HCT116 (cell line): Measurements from ENCODE around the gene XKR8. TPM values are rescaled to one million over a fixed set of nuclear protein-coding genes. Genes with fewer than 3 reads are reported as not detected.

ENCODE experiments used
- ATAC-seq: fragments of 200-7000 bp; cut with Tn5 transposase; 2 replicates; pipeline ENCODE4 v1.9.1; 2020; ENCODE audit warnings: mild to moderate bottlenecking, moderate library complexity
- BruUV-seq: library from RNA; stranded (reverse); fragments of 400-500 nt; replicated peaks from 2 replicates; lab custom pipeline; 2021; lab: Mats Ljungman, UMichigan
- CTCF ChIA-PET: fragments of 300-600 bp; sonication (Branson Sonifier 250); formaldehyde crosslinking; loops from one replicate; lab custom pipeline; 2021; ENCODE audit warnings: antibody characterized with exemption; lab: Charles Lee
- POLR2A ChIA-PET: fragments of 300-600, 350-600 bp; sonication (Branson Sonifier 250); formaldehyde crosslinking; loops from one replicate; lab custom pipeline; 2021; ENCODE audit warnings: antibody characterized with exemption; lab: Charles Lee
- RAD21 ChIA-PET, 2 experiments: fragments of 300-600 bp; sonication (Branson Sonifier 250); formaldehyde crosslinking; loops; one replicate each; lab custom pipeline; 2023; ENCODE audit warnings: low total read pairs in 2 of 2; ENCODE audit not compliant: uncharacterized antibody in 2 of 2, unreplicated experiment in 2 of 2, low non-redundant PET in 1 of 2; lab: Charles Lee
- DNase-seq: peaks from one replicate; pipeline ENCODE4 v3.0.0-alpha.2; 2010; ENCODE audit warnings: low read depth, low spot score
- H2AFZ ChIP-seq: fragments of 200-600 bp; shearing (Covaris generic), sonication (generic); 2 replicates; pipeline ENCODE4 v1.6.1; 2017; ENCODE audit warnings: low read depth, mixed run types, mixed read lengths, antibody characterized with exemption, low read length; ENCODE audit not compliant: poor library complexity, severe bottlenecking
- H3K27ac ChIP-seq: 2 replicates; pipeline ENCODE4 v1.5.1; 2012; ENCODE audit warnings: low read depth, low read length
- H3K27me3 ChIP-seq: fragments of 200-600 bp; sonication (generic); 2 replicates; pipeline ENCODE4 v1.6.1; 2016; ENCODE audit warnings: mixed run types, low read length, mixed read lengths; ENCODE audit not compliant: insufficient read depth
- H3K36me3 ChIP-seq, 2 experiments: fragments of 200-500 bp in 1 of 2; fragments of 200-600 bp in 1 of 2; sonication (Bioruptor generic) in 1 of 2; sonication (generic) in 1 of 2; 2 replicates each; pipeline versions ENCODE4 v1.5.1 to v1.6.1; 2014 to 2016; ENCODE audit warnings: low read length in 2 of 2, inconsistent platforms in 1 of 2, mixed read lengths in 1 of 2, mixed run types in 1 of 2; ENCODE audit not compliant: insufficient read depth in 2 of 2, control insufficient read depth in 1 of 2
- H3K4me1 ChIP-seq, 2 experiments: fragments of 200-600 bp in 1 of 2; sonication (generic) in 1 of 2; 2 replicates each; pipeline versions ENCODE4 v1.5.1 to v1.6.1; 2012 to 2017; ENCODE audit warnings: low read length in 2 of 2, inconsistent platforms in 1 of 2, mild to moderate bottlenecking in 1 of 2, mixed read lengths in 1 of 2, mixed run types in 1 of 2, moderate library complexity in 1 of 2; ENCODE audit not compliant: insufficient read depth in 2 of 2, control insufficient read depth in 1 of 2
- H3K4me2 ChIP-seq: fragments of 200-600 bp; sonication (generic); 2 replicates; pipeline ENCODE4 v1.6.1; 2017; ENCODE audit warnings: mixed run types, low read length, mixed read lengths
- H3K4me3 ChIP-seq, 2 experiments: fragments of 200-600 bp in 1 of 2; sonication (generic) in 1 of 2; replicated peaks in 1 of 2; 2 replicates each; pipeline ENCODE4 v1.5.1; 2011 to 2016; ENCODE audit warnings: low read length in 2 of 2, control low read depth in 1 of 2, low read depth in 1 of 2, mild to moderate bottlenecking in 1 of 2, mixed read lengths in 1 of 2, mixed run types in 1 of 2
- H3K79me2 ChIP-seq: fragments of 200-600 bp; sonication (generic); 2 replicates; pipeline ENCODE4 v1.6.1; 2017; ENCODE audit warnings: mild to moderate bottlenecking, mixed run types, low read length, moderate library complexity, mixed read lengths; ENCODE audit not compliant: insufficient read depth
- H3K9ac ChIP-seq: fragments of 200-600 bp; sonication (generic); 2 replicates; pipeline ENCODE4 v1.6.1; 2016; ENCODE audit warnings: low read length, mixed read lengths
- H3K9me2 ChIP-seq: fragments of 200-600 bp; sonication (generic), shearing (Covaris generic); 2 replicates; pipeline ENCODE4 v1.6.1; 2017; ENCODE audit warnings: mixed run types, mild to moderate bottlenecking, moderate library complexity; ENCODE audit not compliant: insufficient read depth
- H3K9me3 ChIP-seq, 2 experiments: fragments of 200-500 bp in 1 of 2; fragments of 200-600 bp in 1 of 2; sonication (Bioruptor generic) in 1 of 2; sonication (generic) in 1 of 2; 2 replicates each; pipeline ENCODE4 v1.6.1; 2014 to 2017; ENCODE audit warnings: low read length in 2 of 2, mixed read lengths in 2 of 2, inconsistent platforms in 1 of 2, low read depth in 1 of 2, mild to moderate bottlenecking in 1 of 2, mixed run types in 1 of 2, moderate library complexity in 1 of 2; ENCODE audit not compliant: control insufficient read depth in 1 of 2, insufficient read depth in 1 of 2
- H4K20me1 ChIP-seq: fragments of 200-600 bp; sonication (generic), shearing (Covaris generic); 2 replicates; pipeline ENCODE4 v1.6.1; 2017; ENCODE audit warnings: mixed run types, mild to moderate bottlenecking, moderate library complexity; ENCODE audit not compliant: insufficient read depth
- EZH2 ChIP-seq: fragments of 200-600 bp; sonication (generic); IDR thresholded peaks from 2 replicates; pipeline ENCODE4 v1.6.1; 2017; ENCODE audit warnings: antibody characterized with exemption, mixed run types
- JUND ChIP-seq: IDR thresholded peaks from 2 replicates; pipeline ENCODE4 v1.6.1; 2012
- POLR2A ChIP-seq: IDR thresholded peaks from 2 replicates; pipeline ENCODE4 v1.7.0; 2011; ENCODE audit warnings: borderline replicate concordance; ENCODE audit not compliant: insufficient read depth, insufficient read length; ENCODE audit errors: extremely low read depth
- POLR2AphosphoS5 ChIP-seq: IDR thresholded peaks from 2 replicates; pipeline ENCODE4 v1.6.1; 2011; ENCODE audit warnings: mild to moderate bottlenecking, low read depth, low read length, moderate library complexity
- SIN3A ChIP-seq: IDR thresholded peaks from 2 replicates; pipeline ENCODE4 v1.6.1; 2012; ENCODE audit warnings: low read depth
- SP1 ChIP-seq: IDR thresholded peaks from 2 replicates; pipeline ENCODE4 v1.6.1; 2012; ENCODE audit warnings: low read depth
- SRF ChIP-seq: IDR thresholded peaks from 2 replicates; pipeline ENCODE4 v1.6.1; 2012; ENCODE audit warnings: low read depth
- ZNF274 ChIP-seq: fragments of 200-500 bp; sonication (Bioruptor generic); IDR thresholded peaks from 2 replicates; pipeline ENCODE4 v1.6.1; 2014; ENCODE audit warnings: mild to moderate bottlenecking, low read depth, low read length, inconsistent platforms
- intact Hi-C: fragments of 100-400 bp; cut with micrococcal nuclease; formaldehyde crosslinking; loops from 2 replicates; pipeline ENCODE4 v1.10.0; 2022
- total RNA-seq: library from RNA; stranded (reverse); gene quantifications from one replicate; pipeline ENCODE4 v1.2.1, GENCODE V29; 2021; ENCODE audit not compliant: unreplicated experiment
- TF ChIP-seq, protein P1 (sequence below): IDR thresholded peaks from 2 replicates; pipeline ENCODE4 v1.6.1; 2012; ENCODE audit warnings: low read depth
- TF ChIP-seq, protein P2 (sequence below): IDR thresholded peaks from 2 replicates; pipeline ENCODE4 v1.6.1; 2012
- TF ChIP-seq, protein P3 (sequence below), 3 experiments: fragments of 200-600 bp in 1 of 3; sonication (generic) in 1 of 3; IDR thresholded peaks in 2 of 3; conservative IDR thresholded peaks in 1 of 3; 2 replicates each; pipeline ENCODE4 v1.5.1; 2012 to 2017; ENCODE audit warnings: low read depth in 2 of 3, low read length in 2 of 3, antibody characterized with exemption in 1 of 3, borderline replicate concordance in 1 of 3, control low read depth in 1 of 3, mild to moderate bottlenecking in 1 of 3, mixed read lengths in 1 of 3, mixed run types in 1 of 3, moderate library complexity in 1 of 3; ENCODE audit not compliant: insufficient read depth in 1 of 3

Gene XKR8
- total RNA-seq, 1 experiment from 2014 or later = 11.0 TPM

DNA sequence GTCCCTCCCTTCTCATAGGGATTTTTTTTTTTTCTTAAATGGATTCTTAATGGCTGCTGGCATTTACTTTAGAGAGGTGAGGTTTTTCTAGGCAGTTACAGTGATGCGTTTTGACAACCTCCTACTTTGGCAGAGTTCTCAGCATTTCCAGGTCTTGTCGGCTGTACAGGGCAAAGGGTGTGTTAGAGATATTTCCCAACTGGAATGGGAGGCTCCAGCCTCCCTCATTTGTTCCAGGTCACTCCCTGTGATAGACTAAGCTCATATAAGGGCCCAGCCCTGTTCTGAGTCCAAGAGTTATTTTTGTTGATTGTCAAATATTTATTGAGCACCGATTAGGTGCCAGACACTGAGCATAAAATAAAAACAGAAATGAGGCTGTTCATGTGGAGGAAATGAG, 7.6 kb upstream of the XKR8 start (continued):
- TF ChIP-seq, protein P1, sequence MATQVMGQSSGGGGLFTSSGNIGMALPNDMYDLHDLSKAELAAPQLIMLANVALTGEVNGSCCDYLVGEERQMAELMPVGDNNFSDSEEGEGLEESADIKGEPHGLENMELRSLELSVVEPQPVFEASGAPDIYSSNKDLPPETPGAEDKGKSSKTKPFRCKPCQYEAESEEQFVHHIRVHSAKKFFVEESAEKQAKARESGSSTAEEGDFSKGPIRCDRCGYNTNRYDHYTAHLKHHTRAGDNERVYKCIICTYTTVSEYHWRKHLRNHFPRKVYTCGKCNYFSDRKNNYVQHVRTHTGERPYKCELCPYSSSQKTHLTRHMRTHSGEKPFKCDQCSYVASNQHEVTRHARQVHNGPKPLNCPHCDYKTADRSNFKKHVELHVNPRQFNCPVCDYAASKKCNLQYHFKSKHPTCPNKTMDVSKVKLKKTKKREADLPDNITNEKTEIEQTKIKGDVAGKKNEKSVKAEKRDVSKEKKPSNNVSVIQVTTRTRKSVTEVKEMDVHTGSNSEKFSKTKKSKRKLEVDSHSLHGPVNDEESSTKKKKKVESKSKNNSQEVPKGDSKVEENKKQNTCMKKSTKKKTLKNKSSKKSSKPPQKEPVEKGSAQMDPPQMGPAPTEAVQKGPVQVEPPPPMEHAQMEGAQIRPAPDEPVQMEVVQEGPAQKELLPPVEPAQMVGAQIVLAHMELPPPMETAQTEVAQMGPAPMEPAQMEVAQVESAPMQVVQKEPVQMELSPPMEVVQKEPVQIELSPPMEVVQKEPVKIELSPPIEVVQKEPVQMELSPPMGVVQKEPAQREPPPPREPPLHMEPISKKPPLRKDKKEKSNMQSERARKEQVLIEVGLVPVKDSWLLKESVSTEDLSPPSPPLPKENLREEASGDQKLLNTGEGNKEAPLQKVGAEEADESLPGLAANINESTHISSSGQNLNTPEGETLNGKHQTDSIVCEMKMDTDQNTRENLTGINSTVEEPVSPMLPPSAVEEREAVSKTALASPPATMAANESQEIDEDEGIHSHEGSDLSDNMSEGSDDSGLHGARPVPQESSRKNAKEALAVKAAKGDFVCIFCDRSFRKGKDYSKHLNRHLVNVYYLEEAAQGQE = no peak
- TF ChIP-seq POLR2A (no peak), POLR2AphosphoS5 (no peak), SP1 (no peak), ZNF274 (no peak), EZH2 (no peak)
- TF ChIP-seq, protein P2, sequence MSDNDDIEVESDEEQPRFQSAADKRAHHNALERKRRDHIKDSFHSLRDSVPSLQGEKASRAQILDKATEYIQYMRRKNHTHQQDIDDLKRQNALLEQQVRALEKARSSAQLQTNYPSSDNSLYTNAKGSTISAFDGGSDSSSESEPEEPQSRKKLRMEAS = no peak

DNA sequence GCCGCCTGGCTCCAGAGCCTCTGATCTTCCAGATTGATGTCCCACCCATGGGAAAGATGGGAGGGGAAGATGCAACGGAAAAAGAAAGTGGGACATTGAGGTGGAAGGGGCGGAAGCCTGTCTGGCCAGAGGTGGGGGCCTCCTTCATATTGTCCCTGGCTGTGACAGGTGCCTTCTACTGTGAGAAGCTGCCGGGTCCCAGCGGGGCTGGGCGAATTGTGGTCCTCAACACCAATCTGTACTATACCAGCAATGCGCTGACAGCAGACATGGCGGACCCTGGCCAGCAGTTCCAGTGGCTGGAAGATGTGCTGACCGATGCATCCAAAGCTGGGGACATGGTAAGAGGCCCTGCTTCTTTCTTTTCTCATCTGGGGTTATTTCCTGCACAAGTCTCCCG, 5.6 kb upstream of the XKR8 start:
- no peak for DNase-seq
- intact Hi-C loops = no loop called here
- Histone ChIP-seq H3K4me2 (no peak overlapping the region), H3K9me2 (no peaks in the 10 kb centered on the region), H3K4me3 (no peak overlapping the region), H3K27ac (no peak overlapping the region), H4K20me1 (no peaks in the 10 kb centered on the region), H3K79me2 (no peaks in the 10 kb centered on the region), H3K9ac (no peak overlapping the region), H3K9me3 (no peaks in the 10 kb centered on the region), H3K27me3 (no peaks in the 10 kb centered on the region), H3K4me1 (peaks cover 6 to 9% of the 10 kb centered on the region in 2 experiments), H2AFZ (no peak overlapping the region), H3K36me3 (no peaks in the 10 kb centered on the region; a peak in 1 of 4 replicates)
- ChIA-PET RAD21 (no interaction called here), POLR2A (no interaction called here), CTCF (no interaction called here)
- TF ChIP-seq POLR2A (no peak), JUND (no peak), POLR2AphosphoS5 (no peak), EZH2 (no peak), SIN3A (no peak), SRF (no peak)
- TF ChIP-seq, protein P3, sequence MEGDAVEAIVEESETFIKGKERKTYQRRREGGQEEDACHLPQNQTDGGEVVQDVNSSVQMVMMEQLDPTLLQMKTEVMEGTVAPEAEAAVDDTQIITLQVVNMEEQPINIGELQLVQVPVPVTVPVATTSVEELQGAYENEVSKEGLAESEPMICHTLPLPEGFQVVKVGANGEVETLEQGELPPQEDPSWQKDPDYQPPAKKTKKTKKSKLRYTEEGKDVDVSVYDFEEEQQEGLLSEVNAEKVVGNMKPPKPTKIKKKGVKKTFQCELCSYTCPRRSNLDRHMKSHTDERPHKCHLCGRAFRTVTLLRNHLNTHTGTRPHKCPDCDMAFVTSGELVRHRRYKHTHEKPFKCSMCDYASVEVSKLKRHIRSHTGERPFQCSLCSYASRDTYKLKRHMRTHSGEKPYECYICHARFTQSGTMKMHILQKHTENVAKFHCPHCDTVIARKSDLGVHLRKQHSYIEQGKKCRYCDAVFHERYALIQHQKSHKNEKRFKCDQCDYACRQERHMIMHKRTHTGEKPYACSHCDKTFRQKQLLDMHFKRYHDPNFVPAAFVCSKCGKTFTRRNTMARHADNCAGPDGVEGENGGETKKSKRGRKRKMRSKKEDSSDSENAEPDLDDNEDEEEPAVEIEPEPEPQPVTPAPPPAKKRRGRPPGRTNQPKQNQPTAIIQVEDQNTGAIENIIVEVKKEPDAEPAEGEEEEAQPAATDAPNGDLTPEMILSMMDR (IDR thresholded peaks at IDR 0.05 in 2 of 3, conservative IDR thresholded peaks at IDR 0.05 in 1 of 3; ENCODE audit: borderline replicate concordance in 1 of 3, insufficient read depth in 1 of 3, low read depth in 2 of 3, low read length in 2 of 3) = no peak
- ATAC-seq = no peak
- no TSS peak for BruUV-seq
